ENCODE measurements around the gene EHD1.

EHD1 gene

DNA sequence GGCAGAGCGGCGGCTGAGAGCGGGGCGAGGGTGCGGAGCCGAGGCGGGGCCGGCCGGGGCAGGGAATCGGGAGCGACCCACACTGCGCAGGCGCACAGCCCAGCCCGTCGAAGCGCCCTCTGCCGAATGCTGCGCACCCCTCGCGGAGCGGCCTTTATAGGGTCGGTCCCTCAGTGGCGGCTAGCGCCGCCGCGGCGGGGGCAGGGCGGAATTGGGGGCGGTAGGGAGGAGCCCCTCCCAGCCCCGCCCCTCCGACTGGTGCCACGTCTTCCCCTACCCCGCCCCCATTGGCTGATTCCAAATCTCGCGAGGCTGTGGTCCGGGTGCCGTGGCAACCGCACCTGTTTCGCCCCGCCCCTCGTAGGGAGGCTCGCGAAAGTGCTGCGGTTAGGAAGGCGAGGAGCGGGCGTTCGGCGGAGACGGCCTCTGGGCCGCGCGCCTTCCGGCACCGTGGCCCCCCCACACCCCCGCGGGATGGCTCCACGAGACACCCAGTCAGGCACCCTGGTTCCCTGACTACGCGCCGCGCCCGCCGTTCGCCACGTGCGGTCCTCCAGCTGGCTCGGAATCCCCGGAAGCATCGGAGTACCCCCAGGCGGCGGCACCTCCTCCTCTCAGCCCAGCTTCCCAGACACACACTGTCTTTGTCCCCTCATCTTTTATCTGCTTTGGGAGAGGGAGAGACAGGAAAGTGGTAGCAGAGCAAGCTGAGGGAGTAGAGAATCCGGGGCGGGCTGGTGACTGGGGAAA lies at the start of gene EHD1:
Gene EHD1 (minus strand): TSS at position 128 of the 750 bp plus-strand sequence. CDS start 157 bp downstream, outside the sequence.
- DNase-seq, result peak; percentile 88

DNA sequence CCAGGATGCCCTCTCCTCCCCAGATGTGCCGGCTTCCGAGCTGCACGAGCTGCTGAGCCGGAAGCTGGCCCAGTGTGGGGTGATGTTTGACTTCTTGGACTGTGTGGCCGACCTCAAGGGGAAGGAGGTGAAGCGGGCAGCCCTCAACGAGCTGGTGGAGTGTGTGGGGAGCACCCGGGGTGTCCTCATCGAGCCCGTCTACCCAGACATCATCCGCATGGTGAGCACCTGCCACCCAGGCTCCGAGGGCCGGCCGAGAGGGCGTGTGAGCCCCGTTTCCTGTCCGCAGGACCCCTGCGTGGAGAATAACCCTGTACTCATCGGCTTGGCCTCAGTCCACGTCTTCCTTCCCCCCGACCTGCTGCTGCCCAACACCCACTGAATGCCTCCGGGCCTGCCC lies 48.3 kb upstream of the EHD1 start:
- no peak for DNase-seq

DNA sequence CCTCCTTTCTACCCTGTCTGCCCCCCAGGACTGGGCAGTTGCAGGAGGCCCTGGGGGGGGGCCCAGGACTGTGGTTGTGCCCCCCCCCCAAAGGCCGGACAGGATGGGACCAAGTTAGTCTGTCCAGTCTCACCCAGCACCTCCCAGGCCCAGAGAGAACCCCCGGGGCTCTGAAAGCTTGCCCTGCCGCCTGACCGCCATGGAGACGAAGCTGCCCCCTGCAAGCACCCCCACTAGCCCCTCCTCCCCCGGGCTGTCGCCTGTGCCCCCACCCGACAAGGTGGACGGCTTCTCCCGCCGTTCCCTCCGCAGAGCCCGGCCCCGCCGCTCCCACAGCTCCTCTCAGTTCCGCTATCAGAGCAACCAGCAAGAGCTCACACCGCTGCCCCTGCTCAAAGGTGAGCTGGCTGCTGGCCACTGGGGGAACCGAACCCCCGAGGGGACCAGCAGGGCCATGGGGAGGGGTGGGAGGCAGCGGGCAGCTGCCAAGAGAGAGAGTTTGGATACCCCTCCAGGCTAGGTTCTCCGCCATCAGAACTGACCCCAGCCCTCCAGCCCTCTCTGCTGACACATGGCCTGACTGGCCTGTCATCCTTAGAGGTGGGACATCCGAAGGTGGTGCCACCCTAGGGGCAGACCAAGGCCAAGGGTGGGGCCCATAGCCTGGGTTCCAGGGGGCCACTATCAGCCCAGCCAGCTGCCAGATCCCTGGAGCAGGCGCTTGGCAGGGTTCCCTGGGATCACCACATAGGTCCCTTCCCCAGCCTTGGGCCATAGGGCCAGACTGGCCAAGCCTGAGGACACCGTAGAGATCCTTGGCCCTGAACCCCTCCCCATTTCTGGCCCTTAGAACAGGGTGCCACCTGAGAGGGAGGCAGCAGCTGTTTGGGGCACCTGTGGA lies 47.4 kb upstream of the EHD1 start:
- no peak for DNase-seq

DNA sequence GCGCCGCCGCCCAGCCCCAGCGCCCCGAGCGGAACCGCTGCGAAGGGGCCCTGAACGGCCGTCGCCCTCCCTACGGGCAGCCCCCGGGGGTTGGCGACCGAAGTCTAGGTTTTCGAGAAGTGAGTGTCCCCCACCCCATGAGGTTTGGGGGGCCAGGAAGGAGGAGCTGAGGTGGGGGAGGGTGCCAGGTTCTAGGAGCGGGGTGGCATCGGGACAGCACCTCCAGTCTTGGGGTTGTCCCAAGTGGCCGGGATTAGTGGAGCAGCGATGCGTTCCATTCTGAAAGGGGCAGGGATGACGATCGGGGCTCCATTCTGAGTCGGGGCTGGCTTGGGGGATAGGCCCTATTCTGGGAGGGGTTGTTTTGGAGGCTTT lies 46.5 kb upstream of the EHD1 start:
- DNase-seq, result no peak

DNA sequence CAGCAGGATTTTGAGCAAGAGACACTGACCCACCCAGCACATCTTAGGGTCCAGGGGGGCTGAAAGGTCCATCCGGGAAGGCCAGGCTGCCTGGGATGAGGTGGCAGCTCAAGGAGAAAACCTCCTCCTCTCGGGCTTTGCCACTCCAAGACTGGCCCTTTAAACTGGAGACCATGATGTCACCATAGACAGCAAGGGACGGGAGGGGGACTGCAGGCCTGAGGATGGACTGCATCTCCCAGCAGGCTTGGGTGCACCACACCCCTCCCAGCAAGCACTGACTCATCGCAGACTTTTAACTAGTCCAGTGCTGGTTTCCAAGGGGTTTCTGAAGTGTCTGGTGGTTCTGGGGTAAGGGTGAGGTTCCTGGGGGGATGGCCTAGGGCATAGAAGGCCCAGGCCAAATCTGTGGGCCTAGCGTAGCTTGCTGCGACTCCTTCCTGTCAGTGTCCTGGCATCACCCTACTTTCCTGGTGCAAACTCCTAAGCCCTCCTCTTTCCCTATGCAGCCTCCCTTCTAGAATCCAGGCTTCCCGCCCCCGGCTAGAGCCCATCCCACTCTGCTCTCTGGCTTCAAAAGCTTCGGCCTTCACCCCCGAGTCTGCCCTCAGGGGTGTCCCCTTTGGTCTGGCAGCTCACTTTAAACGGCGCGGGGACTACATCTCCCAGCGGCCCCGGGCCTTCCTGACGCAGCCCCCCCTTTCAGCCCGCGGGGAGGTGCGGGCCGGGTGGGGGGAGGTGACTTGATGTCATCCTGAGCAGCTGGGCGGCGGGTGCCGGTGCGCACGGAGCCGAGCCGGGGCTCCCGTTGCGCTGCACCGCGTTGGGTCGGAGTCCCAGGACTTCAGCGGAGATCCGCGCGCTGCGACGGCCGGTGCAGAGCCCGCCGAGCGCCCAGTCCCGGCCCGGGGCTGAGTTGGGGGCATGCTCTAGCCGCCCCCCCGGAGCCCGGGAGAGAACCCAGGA lies 45.8 kb upstream of the EHD1 start, which contains the start of gene PPP2R5B:
Gene PPP2R5B (plus strand): TSS at position 746 of the 966 bp plus-strand sequence. CDS start 1,046 bp downstream, outside the sequence.
- DNase-seq, result peak; percentile 45

DNA sequence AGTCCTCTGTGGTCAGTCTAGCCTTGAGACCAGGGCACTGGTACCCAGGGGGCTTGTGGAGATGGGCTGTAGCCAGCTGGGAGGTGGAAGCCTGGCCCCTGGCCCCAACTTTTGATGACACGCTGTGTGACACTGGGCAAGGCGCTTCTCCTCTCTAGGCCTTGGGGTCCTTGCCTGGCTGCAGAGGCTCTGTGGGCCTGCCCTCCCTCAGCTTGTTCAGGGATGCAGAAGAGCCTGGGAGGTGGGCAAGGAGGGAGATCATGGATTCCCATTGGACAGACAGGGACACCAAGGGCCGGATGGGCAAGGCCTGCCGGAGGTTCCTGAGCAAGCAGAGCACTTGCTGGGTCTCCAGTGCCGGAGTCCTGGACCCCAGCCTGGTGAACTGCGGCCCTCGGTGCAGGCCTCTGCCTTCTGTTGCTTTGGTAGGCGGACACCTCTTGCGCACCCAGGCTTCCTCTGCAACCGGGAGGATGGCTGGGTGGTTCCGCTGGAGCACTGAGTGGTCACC lies 44.8 kb upstream of the EHD1 start:
- no peak for DNase-seq

DNA sequence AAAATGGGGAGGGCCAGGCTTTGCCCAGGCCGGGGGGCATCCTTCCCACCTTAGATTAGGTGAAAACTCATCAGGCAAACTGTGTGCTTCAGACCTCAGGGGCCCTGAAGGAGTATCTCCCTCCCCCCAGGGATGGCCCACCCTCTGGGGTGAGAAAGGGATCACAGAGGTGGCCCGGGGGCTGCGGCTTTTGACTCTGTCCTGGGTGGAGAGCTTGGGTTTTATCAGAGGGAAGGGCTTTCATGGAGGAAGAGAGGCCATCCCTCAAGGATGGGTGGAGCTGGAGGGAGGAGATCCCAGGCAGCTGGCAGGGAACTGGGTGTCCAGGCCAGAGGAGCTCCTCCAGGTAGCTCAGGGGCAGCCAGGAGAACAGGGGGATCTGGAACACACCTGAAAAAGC lies 43.0 kb upstream of the EHD1 start:
- no peak for DNase-seq

DNA sequence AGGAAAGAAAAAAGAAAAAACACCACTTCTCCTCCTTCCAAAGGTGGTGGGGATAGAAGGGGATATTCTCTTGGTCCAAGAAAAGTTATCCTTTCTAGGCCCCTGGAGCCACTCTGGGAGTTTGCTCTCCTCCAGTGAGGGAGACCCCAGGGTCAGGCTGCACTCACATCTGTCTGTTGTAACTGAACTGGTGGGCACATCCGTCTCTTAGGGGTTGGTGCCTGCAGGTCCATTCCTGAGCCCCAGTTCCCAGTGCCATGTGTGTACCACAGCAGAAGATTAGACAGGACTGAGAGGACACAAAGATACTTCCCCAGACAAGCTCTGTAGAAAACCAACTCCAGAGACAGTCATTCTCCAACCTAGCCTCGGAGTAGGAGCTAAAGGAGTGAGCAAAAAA lies 41.7 kb upstream of the EHD1 start:
- no peak for DNase-seq

DNA sequence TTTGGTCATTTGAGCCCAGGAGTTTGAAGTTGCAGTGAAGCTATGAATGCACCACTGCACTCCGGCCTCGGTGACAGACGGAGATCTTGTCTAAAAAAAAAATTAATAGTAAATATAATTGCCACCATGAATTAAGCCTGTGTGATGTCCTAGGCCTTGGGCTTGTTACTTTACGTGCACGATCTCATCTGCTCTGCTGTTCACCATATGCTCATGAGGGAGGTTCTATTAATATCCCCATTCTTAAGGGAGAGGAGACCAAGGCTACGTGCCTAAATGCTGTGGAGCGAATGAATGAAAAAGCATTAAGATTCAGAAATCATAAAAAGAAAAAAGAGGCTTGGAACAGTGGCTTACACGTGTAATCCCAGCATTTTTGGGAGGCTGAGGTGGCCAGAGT lies 41.2 kb upstream of the EHD1 start:
- DNase-seq, result no peak

DNA sequence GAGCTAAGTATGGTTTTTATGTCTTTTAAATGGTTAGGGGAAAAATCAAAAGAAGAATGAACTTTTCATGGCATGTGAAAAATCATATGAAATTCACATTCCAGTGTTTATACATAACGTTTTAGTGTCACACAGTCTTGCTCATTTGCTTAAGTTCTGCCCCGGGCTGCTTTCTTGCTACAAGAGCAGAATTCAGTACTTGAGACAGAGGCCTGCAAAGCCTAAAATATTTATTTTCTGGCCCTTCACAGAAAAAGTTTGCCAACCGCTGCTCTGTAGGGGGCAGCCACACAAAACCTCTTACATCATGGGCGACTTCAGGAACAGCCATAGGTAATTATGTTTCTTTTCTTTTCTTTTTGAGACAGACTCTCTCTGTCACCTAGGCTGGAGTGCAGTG lies 39.6 kb upstream of the EHD1 start:
- DNase-seq, result no peak

DNA sequence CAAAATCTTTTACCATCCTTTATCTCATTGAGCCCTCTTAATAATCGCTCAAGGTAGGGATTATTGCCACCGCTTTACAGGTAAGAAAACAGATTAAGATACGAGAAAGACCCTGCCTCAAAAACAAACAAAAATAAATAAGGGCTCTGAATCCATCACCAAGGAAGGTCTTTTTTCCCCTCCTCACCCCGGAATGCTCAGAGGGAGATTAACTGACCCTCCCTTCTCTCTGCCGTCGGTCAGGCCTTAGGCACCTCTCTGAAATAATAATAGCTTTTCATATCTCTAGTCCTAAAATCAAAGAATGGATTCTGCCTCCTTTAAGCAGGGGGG lies 39.2 kb upstream of the EHD1 start:
- no peak for DNase-seq

DNA sequence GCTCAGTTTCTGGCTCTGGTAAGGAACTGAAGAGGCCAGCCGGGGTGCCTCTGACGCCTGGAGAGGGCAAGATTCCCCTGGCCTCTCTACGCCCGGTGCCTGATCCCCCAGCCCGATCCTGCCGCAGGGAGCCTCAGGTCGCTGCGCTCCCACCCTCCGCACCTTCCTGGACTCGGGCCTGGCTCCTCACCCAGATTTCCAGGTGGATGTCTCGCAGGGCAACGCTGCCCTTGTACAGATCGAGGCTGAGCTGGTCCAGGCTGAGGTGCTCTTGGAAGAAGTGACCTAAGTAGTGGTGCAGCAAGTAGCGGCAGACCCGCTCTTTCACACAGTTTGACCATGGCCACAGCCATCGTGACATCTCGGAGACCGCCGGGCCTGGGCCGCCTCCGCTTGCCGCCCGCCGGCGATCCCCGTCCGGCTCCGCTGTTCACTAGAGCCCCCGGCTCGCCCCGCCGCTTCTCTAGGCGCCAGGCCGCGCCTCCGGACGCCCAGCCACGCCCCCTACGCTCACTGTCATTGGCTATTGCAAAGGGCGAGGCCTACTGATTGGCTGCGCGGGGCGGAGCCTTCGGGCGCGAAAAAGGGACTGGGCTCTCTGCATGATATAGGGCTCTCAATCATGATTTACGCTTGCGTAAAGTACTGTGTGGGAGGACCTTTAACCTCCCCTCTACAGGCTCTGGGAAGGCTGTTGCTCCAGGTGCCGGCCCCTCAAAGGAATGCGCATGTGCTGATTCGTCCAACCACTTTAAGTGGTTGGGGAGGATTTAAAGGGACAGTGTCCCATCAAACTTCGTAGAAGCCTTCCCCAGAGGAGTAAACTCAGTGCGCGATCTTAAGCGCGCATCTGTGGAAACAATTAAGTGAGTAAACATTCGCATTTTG lies 38.6 kb upstream of the EHD1 start, which contains the start of gene ATG2A:
Gene ATG2A (minus strand): TSS at position 435 of the 888 bp plus-strand sequence. CDS start 74 bp downstream, at position 361.
- DNase-seq, result peak; percentile 97

DNA sequence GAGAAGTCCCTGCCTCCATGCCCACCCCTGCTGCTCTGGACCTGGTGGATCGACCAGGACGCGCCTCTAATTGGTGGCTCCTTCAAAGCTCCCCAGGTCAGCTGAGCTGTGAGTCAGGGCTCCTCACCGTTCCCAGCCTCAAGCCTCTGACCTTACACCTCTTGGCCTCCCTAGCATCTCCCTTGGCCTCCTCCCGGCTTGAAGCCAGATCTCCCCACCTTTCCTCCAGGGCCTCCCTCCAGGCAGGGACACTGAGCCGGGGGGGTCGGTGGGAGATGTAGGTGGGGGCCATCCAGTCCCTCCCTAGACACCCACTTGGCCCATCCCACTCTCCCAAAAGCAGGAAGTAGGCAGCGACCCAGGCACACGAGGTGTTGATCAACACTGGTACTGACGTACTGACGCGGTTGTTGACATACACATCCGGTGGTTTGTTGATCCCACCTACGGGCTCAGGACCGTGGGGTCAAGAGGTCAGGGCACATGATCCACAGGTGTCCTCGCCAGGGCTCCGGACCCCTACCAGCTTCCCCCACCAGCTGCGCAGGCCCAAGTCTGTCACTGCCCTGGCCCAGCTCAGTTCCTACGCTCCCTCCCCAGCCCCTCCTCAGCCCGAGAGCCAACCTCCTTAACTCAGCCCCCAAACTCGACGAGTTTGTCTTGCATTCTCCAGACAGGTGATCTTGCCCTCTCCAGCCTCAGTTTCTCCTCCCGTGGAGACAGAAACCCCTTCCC lies 37.8 kb upstream of the EHD1 start:
- DNase-seq, result no peak

DNA sequence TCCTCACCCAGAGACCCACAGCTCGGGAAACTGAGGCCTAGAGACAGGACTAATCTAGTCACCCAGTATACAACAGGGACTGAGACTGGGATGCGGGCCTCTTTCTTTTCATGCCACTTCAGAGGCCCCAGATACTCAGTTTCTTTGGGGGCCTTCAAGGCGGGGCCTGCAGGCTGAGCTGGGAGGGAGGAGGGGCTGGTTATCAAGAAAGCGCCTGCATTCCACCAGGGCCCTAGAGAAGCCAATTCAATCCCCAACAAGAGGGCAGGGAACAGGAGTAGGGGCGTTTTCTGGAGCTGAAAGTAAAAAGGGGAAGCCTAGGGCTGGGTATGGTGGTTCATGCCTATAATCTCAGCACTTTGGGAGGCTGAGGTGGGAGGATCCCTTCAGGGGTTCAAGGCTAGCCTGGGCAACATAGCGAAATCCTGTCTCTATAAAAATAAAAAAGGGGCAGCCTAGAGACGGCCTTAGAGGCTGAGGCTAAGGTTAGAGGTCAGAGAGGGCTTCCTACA lies 37.0 kb upstream of the EHD1 start:
- DNase-seq, result no peak

DNA sequence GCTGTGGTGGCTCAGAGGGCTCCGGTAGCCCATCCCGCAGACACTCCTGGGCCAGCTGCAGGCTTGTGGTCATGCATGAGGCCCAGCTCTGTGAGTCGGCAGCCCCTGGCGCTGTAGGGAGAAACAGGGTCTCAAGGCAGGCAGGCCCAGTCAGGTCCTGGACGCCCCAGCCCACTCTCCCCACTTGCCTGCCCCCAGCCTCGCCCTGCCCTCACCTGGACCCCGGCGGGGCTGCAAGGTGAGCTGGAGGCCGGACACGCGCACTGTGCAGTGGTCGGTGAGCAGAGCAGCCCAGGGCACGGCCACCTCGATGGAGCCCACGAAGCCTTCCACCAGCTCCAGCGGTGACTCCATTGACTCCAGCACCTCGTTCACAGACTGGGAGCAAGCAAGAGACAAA lies 35.7 kb upstream of the EHD1 start:
- DNase-seq, result no peak

DNA sequence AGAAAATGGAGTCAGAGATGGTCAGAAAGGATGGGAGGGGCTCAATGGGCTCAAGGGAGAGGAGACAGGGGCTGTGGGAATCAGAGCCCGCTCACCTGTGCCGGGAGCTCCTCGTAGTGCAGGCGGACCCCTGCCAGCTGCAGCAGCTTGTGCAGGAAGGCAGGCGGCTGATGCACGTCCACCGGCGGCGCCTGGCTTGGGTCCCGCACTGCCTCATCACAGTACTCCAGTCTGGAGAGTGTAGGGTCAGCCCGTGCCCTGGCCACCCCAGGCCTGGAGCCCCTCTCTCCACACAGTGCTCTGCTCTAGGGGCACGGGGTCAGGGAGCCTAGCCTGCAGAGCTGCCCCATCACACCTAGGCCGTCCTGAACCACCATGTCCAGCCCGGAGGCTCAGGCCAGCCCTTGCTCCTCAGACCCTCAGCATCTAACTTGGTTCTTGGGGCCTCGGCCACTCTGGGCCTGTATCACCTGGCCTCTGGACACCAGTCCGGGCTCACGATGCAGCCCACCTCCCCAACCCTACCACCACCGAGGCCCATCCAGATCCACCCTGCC lies 34.8 kb upstream of the EHD1 start:
- DNase-seq, result no peak

DNA sequence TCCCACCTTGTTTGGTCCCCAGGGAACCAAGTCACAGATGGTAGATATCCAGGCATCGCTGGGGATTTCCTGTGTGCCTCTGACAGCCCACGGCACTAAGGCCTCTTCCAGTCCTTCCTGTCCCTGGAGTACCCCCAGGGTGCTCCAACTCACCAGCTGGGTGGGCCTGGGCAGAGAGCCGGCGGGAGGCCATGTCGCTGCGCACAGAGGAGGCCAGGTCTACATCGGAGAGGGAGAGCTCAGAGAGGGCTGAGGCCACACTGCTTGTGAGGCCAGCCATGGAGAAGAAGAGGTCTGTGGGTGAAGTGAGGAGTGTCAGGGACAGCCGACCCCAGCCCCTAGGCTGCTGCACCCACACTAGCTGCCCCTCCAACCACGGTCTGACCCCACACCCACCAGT lies 33.3 kb upstream of the EHD1 start:
- no peak for DNase-seq

DNA sequence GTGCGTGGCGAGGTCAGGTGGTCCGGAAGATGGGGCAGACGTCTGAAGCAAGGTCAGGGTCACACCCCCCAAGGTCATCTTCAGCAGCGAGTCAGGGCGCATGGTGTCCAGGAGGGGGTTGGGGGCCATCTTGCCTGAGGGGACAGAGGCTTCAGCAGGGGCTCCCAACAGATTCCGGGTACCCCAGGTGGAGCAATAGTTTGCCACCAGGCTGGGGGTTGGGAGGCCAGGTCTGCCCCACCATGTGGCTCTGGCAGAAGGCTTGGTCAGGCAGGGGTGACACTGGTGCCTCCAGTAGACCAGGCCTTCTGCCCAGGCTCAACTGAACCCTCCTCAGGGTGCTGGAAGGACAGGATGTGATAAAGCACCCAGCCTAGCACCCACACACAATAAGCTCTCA lies 32.7 kb upstream of the EHD1 start:
- DNase-seq, result no peak

DNA sequence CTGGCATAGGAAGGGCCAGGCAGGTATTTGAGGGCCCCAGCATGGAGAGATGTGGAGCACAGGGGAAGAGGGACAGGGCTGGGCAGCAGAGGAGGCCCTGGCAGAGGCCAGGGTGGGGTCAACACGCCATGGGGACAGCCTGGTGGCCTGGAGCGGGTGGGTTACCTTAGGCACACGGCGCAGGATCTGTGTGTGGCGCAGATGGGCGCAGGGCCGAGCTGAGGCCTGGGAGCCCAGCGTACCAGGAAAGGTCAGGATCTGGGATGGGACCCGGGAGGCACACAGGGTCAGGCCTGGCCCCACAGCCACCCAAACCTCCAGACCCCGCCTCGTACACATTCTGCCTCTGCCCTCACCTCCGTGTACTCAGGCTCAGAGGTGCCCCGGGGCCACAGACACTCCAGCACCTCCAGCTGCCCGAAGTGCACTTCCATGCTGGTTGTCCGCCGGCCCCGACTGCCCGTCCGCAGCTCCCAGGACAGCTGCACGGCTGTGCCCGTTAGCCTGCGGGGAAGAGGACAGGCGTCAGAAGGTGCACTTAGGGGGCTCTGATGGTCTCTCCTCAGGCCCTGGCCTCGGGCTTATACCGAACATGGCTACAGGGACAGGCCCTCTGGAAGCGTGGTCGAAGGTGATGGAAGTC lies 32.2 kb upstream of the EHD1 start:
- no peak for DNase-seq

Data from DMS 273 treated with DMSO at 0.1 percent for 48 hours (cell line).